ENCODE results near the gene IFI30. TPM values are rescaled to one million over a fixed set of nuclear protein-coding genes. Genes with fewer than 3 reads are reported as not detected.

Gene IFI30
- total RNA-seq, 4 donors from 2014 or later = 10.0 to 50.8 (median 32.8) TPM

DNA sequence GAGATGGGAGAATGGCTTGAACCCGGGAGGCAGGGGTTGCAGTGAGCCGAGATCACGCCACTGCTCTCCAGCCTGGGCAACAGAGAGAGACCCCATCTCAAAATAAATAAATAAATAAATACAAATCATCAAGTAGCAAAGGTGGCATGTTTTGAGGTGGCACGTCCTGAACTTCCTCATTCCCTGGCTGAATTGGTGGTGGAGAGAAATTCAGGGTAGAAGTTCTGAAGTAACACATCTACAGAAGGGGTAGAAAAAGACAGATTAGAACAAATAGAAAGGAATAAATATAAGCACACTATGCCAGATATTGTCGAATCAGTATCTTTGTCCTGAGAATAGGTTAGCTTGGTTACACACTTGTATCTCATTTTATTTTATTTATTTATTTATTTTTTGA lies 6.3 kb downstream of the IFI30 start:
- Histone ChIP-seq H3K27ac (no peak overlapping the region), H3K9me3 (no peaks in the 10 kb centered on the region), H3K4me3 (no peak overlapping the region), H3K36me3 (no peaks in the 10 kb centered on the region), H3K27me3 (no peaks in the 10 kb centered on the region), H3K4me1 (peaks cover 0 to 16% (median 11%) of the 10 kb centered on the region in 4 donors)
- TF ChIP-seq, protein P1, sequence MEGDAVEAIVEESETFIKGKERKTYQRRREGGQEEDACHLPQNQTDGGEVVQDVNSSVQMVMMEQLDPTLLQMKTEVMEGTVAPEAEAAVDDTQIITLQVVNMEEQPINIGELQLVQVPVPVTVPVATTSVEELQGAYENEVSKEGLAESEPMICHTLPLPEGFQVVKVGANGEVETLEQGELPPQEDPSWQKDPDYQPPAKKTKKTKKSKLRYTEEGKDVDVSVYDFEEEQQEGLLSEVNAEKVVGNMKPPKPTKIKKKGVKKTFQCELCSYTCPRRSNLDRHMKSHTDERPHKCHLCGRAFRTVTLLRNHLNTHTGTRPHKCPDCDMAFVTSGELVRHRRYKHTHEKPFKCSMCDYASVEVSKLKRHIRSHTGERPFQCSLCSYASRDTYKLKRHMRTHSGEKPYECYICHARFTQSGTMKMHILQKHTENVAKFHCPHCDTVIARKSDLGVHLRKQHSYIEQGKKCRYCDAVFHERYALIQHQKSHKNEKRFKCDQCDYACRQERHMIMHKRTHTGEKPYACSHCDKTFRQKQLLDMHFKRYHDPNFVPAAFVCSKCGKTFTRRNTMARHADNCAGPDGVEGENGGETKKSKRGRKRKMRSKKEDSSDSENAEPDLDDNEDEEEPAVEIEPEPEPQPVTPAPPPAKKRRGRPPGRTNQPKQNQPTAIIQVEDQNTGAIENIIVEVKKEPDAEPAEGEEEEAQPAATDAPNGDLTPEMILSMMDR (IDR thresholded peaks at IDR 0.05) = no peak
- TF ChIP-seq EP300 (IDR thresholded peaks at IDR 0.05; ENCODE audit: low read depth) = no peak
- TF ChIP-seq POLR2A (IDR thresholded peaks at IDR 0.05) = no peak
- TF ChIP-seq POLR2AphosphoS5 (IDR thresholded peaks at IDR 0.05) = no peak
- in situ Hi-C loops (cut with MboI; ENCODE audit: low pct_ligation_motif_present in 1 of 4, low pct_unique_long_range_greater_than_20kb in 1 of 4, low sequenced_read_pairs in 3 of 4) = no loop called here
- no peak for DNase-seq
- intact Hi-C loops (cut with DNase I; ENCODE audit: low total_unique reads) = no loop called here
- 71 to 86% methylated on average over 5 of the region's 5 CpGs for WGBS, 2 donors (ENCODE audit: low coverage in 1 of 2)

DNA sequence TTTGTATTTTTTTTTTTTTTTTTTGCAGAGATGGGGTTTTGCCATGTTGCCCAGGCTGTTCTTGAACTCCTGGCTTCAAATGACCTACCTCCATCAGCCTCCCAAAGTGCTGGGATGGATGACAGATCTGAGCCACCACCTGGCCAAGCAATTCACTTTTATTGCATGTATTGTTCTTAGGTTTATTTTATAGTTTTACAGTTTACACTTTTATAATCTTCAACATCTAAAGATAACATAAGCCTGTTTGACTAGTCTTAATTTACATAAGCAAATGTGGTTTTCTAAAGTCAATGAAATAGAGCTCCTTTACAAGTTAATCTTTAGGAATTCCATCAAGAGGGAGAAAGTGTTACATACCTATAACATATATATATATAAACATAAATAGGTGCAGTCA lies 9.9 kb downstream of the IFI30 start:
- Histone ChIP-seq H3K36me3 (no peaks in the 10 kb centered on the region), H3K4me3 (no peak overlapping the region), H3K27me3 (no peaks in the 10 kb centered on the region), H3K27ac (peak overlapping the region; percentile 20 to 75 (median 62)), H3K9me3 (no peaks in the 10 kb centered on the region), H3K4me1 (peaks cover 0 to 15% (median 9%) of the 10 kb centered on the region in 4 donors)
- TF ChIP-seq, protein P1 (IDR thresholded peaks at IDR 0.05) = no peak
- TF ChIP-seq POLR2AphosphoS5 (IDR thresholded peaks at IDR 0.05) = peak in 1 of 3 donors; percentile 7
- intact Hi-C loops (cut with DNase I; ENCODE audit: low total_unique reads) (no loop called here), in situ Hi-C loops (cut with MboI; ENCODE audit: low pct_ligation_motif_present in 1 of 4, low pct_unique_long_range_greater_than_20kb in 1 of 4, low sequenced_read_pairs in 3 of 4) (no loop called here)
- DNase-seq = peak; percentile 48

DNA sequence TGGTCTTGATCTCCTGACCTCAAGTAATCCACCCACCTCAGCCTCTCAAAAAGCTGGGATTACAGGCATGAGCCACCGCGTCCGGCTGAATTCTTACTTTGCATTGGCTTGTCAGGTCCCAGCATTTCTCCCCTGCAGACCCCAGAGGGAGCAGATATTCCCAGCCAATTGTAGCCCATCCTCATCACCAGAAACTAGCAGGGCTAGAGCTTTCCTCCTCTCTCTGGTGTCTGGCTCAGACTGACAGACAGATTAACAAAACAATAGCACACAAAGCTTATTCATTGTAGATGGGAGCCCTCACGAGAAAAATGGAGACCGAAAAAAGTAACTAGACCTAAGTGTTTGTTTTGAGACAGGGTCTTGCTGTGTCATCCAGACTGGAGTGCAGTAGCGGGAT lies 11.9 kb downstream of the IFI30 start:
- Histone ChIP-seq H3K9me3 (no peaks in the 10 kb centered on the region), H3K36me3 (no peaks in the 10 kb centered on the region), H3K27ac (no peak overlapping the region), H3K4me3 (no peak overlapping the region), H3K4me1 (peaks cover 0 to 15% (median 9%) of the 10 kb centered on the region in 4 donors), H3K27me3 (no peaks in the 10 kb centered on the region)
- WGBS, 2 donors (ENCODE audit: low coverage in 1 of 2) = 81% methylated on average over 6 of the region's 6 CpGs; no CpG with 5 or more reads in 1 of the 2 donors
- TF ChIP-seq, protein P1 (IDR thresholded peaks at IDR 0.05) = no peak
- no peak for TF ChIP-seq POLR2A (IDR thresholded peaks at IDR 0.05)
- no peak for TF ChIP-seq POLR2AphosphoS5 (IDR thresholded peaks at IDR 0.05)
- TF ChIP-seq EP300 (IDR thresholded peaks at IDR 0.05; ENCODE audit: low read depth) = no peak
- in situ Hi-C loops (cut with MboI; ENCODE audit: low pct_ligation_motif_present in 1 of 4, low pct_unique_long_range_greater_than_20kb in 1 of 4, low sequenced_read_pairs in 3 of 4) = no loop called here
- intact Hi-C loops (cut with DNase I; ENCODE audit: low total_unique reads) = no loop called here
- no peak for DNase-seq

DNA sequence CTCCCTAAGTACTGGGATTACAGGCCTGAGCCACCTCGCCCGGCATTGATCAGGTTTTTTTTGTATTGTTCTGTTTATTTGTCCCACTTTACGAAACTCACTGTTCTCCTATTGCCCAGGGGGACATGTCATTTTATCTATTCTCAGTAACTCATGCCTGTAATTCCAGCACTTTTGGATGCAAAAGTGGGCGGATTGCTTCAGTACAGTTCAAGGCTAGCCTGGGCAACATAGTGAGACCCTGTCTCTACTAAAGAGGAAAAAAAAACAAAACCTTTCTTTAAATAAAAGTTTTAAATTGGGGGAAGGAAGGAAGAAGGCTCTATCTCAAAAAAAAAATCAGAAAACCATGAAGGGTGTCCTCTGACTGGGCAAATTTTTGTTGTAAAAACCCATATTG lies 16.7 kb downstream of the IFI30 start:
- no peaks in the 10 kb centered on the region for H3K27me3 ChIP-seq
- TF ChIP-seq POLR2A (IDR thresholded peaks at IDR 0.05) = no peak
- TF ChIP-seq POLR2AphosphoS5 (IDR thresholded peaks at IDR 0.05) = no peak
- no peak for TF ChIP-seq EP300 (IDR thresholded peaks at IDR 0.05; ENCODE audit: low read depth)
- TF ChIP-seq, protein P1 (IDR thresholded peaks at IDR 0.05) = no peak
- no peak for DNase-seq
- no peaks in the 10 kb centered on the region for H3K9me3 ChIP-seq
- H3K4me3 ChIP-seq = no peak overlapping the region
- H3K4me1 ChIP-seq = peaks cover 14 to 24% (median 19%) of the 10 kb centered on the region in 4 donors
- intact Hi-C loops (cut with DNase I; ENCODE audit: low total_unique reads) (no loop called here), in situ Hi-C loops (cut with MboI; ENCODE audit: low pct_ligation_motif_present in 1 of 4, low pct_unique_long_range_greater_than_20kb in 1 of 4, low sequenced_read_pairs in 3 of 4) (no loop called here)
- H3K27ac ChIP-seq = no peak overlapping the region
- no peaks in the 10 kb centered on the region for H3K36me3 ChIP-seq
- 90% methylated on average over 2 to 4 of the region's 4 CpGs for whole genome bisulfite sequencing, 2 donors (ENCODE audit: low coverage in 1 of 2)
